DOHH2 (cell line): Measurements from ENCODE around the gene SULT2A1.
"Not testable (repeated sequence)": the region's sequence is repeated elsewhere in the genome, so short reads cannot be mapped to it uniquely, and the experiment has no call there.

Experiments
- H3F3A ChIP-seq: fragments of 200-600 bp; sonication (generic), shearing (Covaris generic); 2 replicates; pipeline ENCODE4 v1.6.0; 2016; ENCODE audit warnings: antibody characterized with exemption, mild to moderate bottlenecking; ENCODE audit not compliant: control insufficient read depth, insufficient read depth
- H3K27ac ChIP-seq: fragments of 200-600 bp; sonication (generic); 2 replicates; pipeline ENCODE4 v1.5.1; 2014; ENCODE audit warnings: low read depth, mild to moderate bottlenecking, low read length, moderate library complexity
- H3K27me3 ChIP-seq: fragments of 200-600 bp; sonication (generic); 2 replicates; pipeline ENCODE4 v1.6.1; 2014; ENCODE audit warnings: mild to moderate bottlenecking, low read length, mixed read lengths; ENCODE audit not compliant: control insufficient read depth
- H3K36me3 ChIP-seq: fragments of 200-600 bp; sonication (generic); 2 replicates; pipeline ENCODE4 v1.6.1; 2014; ENCODE audit warnings: mild to moderate bottlenecking, low read length, moderate library complexity, mixed read lengths; ENCODE audit not compliant: control insufficient read depth
- H3K4me1 ChIP-seq: fragments of 200-600 bp; sonication (generic); 2 replicates; pipeline ENCODE4 v1.6.1; 2014; ENCODE audit warnings: mild to moderate bottlenecking, low read length, mixed read lengths; ENCODE audit not compliant: control insufficient read depth
- H3K4me2 ChIP-seq: fragments of 200-600 bp; sonication (generic); 2 replicates; pipeline ENCODE4 v1.6.0; 2014; ENCODE audit warnings: mild to moderate bottlenecking, low read length, moderate library complexity
- H3K4me3 ChIP-seq: fragments of 200-600 bp; sonication (generic); 2 replicates; pipeline ENCODE4 v1.5.1; 2014; ENCODE audit warnings: mild to moderate bottlenecking, low read length, mixed read lengths
- H3K79me2 ChIP-seq: fragments of 200-600 bp; sonication (generic); 2 replicates; pipeline ENCODE4 v1.6.1; 2014; ENCODE audit warnings: mild to moderate bottlenecking, low read length, mixed read lengths; ENCODE audit not compliant: control insufficient read depth
- H3K9me2 ChIP-seq: fragments of 200-600 bp; sonication (generic); replicated peaks from 2 replicates; pipeline ENCODE4 v1.6.1; 2014; ENCODE audit warnings: mild to moderate bottlenecking, low read length, mixed read lengths; ENCODE audit not compliant: control insufficient read depth
- H3K9me3 ChIP-seq: fragments of 200-600 bp; sonication (generic); 2 replicates; pipeline ENCODE4 v1.6.1; 2014; ENCODE audit warnings: antibody characterized with exemption, low read length, mixed read lengths; ENCODE audit not compliant: control insufficient read depth, insufficient read depth
- H4K20me1 ChIP-seq: fragments of 200-600 bp; sonication (generic); 2 replicates; pipeline ENCODE4 v1.6.0; 2014; ENCODE audit warnings: low read depth, mild to moderate bottlenecking, antibody characterized with exemption, low read length, moderate library complexity; ENCODE audit not compliant: control insufficient read depth, insufficient read depth
- CTCF ChIP-seq: fragments of 200-600 bp; sonication (generic); IDR thresholded peaks from one replicate; pipeline ENCODE4 v1.5.1; 2014; ENCODE audit warnings: antibody characterized with exemption, mild to moderate bottlenecking, low read depth, low read length; ENCODE audit not compliant: poor library complexity, severe bottlenecking
- EZH2phosphoT487 ChIP-seq: fragments of 200-600 bp; sonication (generic); IDR thresholded peaks from 2 replicates; pipeline ENCODE4 v1.6.1; 2017; ENCODE audit warnings: borderline replicate concordance, mild to moderate bottlenecking, antibody characterized with exemption, low read length, moderate library complexity, mixed read lengths

Gene SULT2A1

GRCh38 chr19:47882890-47883289 is 3.2 kb downstream of the SULT2A1 start:
- Histone ChIP-seq H3K9me3 (no peaks in the 10 kb centered on the region), H3K36me3 (no peaks in the 10 kb centered on the region), H3F3A (no peaks in the 10 kb centered on the region), H3K27ac (no peak overlapping the region), H3K4me3 (no peak overlapping the region), H3K27me3 (no peaks in the 10 kb centered on the region), H3K9me2 (no peaks in the 10 kb centered on the region), H3K4me2 (no peak overlapping the region), H3K79me2 (no peaks in the 10 kb centered on the region), H4K20me1 (no peaks in the 10 kb centered on the region), H3K4me1 (no peaks in the 10 kb centered on the region)
- TF ChIP-seq CTCF = no peak
- TF ChIP-seq EZH2phosphoT487 = no peak

GRCh38 chr19:47881757-47882156 is 4.4 kb downstream of the SULT2A1 start:
- H4K20me1 ChIP-seq = no peaks in the 10 kb centered on the region
- H3K36me3 ChIP-seq = no peaks in the 10 kb centered on the region
- no peak overlapping the region for H3K4me2 ChIP-seq
- no peaks in the 10 kb centered on the region for H3K9me3 ChIP-seq
- no peak overlapping the region for H3K4me3 ChIP-seq
- no peaks in the 10 kb centered on the region for H3K9me2 ChIP-seq
- H3K79me2 ChIP-seq = no peaks in the 10 kb centered on the region
- TF ChIP-seq CTCF = no peak
- no peak for TF ChIP-seq EZH2phosphoT487
- H3K4me1 ChIP-seq = no peaks in the 10 kb centered on the region
- H3F3A ChIP-seq = no peaks in the 10 kb centered on the region
- no peak overlapping the region for H3K27ac ChIP-seq
- H3K27me3 ChIP-seq = no peaks in the 10 kb centered on the region

GRCh38 chr19:47879385-47879784 is 6.7 kb downstream of the SULT2A1 start:
- not testable (repeated sequence) for H3K4me1 ChIP-seq, H3K27me3 ChIP-seq, H3K4me3 ChIP-seq, H4K20me1 ChIP-seq, H3K9me2 ChIP-seq, H3K79me2 ChIP-seq, H3K9me3 ChIP-seq, H3K36me3 ChIP-seq, H3K4me2 ChIP-seq, H3F3A ChIP-seq, H3K27ac ChIP-seq

- TF ChIP-seq EZH2phosphoT487 (no peak), CTCF (no peak)
- no peaks in the 10 kb centered on the region for H3K27me3 ChIP-seq
- H3K4me2 ChIP-seq = no peak overlapping the region
These were observed 7.2 kb downstream of the SULT2A1 start for GRCh38 chr19:47878906-47879305.

More at GRCh38 chr19:47878906-47879305, 7.2 kb downstream of the SULT2A1 start:
- Histone ChIP-seq H3K4me1 (no peaks in the 10 kb centered on the region), H3K79me2 (no peaks in the 10 kb centered on the region), H3K27ac (no peak overlapping the region), H3K9me2 (no peaks in the 10 kb centered on the region), H3K4me3 (no peak overlapping the region), H4K20me1 (no peaks in the 10 kb centered on the region), H3F3A (no peaks in the 10 kb centered on the region), H3K9me3 (no peaks in the 10 kb centered on the region), H3K36me3 (no peaks in the 10 kb centered on the region)
